OCI-LY1 (cell line): Measurements from ENCODE around the gene IL22.

Experiments
- H2AFZ ChIP-seq: fragments of 200-600 bp; sonication (generic), shearing (Covaris generic); 2 replicates; pipeline ENCODE4 v1.6.0; 2014; ENCODE audit warnings: antibody characterized with exemption, mild to moderate bottlenecking, low read length
- H3F3A ChIP-seq: fragments of 200-600 bp; sonication (generic), shearing (Covaris generic); 2 replicates; pipeline ENCODE4 v1.6.0; 2014; ENCODE audit warnings: mild to moderate bottlenecking, antibody characterized with exemption, low read length, moderate library complexity; ENCODE audit not compliant: insufficient read depth
- H3K27ac ChIP-seq: fragments of 200-600 bp; sonication (generic); 2 replicates; pipeline ENCODE4 v1.5.1; 2014; ENCODE audit warnings: low read length, mixed run types, mild to moderate bottlenecking, low read depth; ENCODE audit not compliant: poor library complexity, severe bottlenecking
- H3K27me3 ChIP-seq: fragments of 200-600 bp; sonication (generic); 2 replicates; pipeline ENCODE4 v1.6.0; 2014; ENCODE audit warnings: antibody characterized with exemption, mild to moderate bottlenecking, low read length, moderate library complexity; ENCODE audit not compliant: insufficient read depth
- H3K36me3 ChIP-seq: fragments of 200-600 bp; sonication (generic); 2 replicates; pipeline ENCODE4 v1.6.1; 2014; ENCODE audit warnings: mild to moderate bottlenecking, antibody characterized with exemption, low read length, moderate library complexity, mixed read lengths; ENCODE audit not compliant: insufficient read depth
- H3K4me1 ChIP-seq: fragments of 200-600 bp; sonication (generic); 2 replicates; pipeline ENCODE4 v1.5.1; 2014; ENCODE audit warnings: mild to moderate bottlenecking, low read length, moderate library complexity; ENCODE audit not compliant: insufficient read depth, severe bottlenecking
- H3K4me2 ChIP-seq: fragments of 200-600 bp; sonication (generic), shearing (Covaris generic); 2 replicates; pipeline ENCODE4 v1.6.1; 2014; ENCODE audit warnings: low read length
- H3K4me3 ChIP-seq: fragments of 200-600 bp; sonication (generic); 2 replicates; pipeline ENCODE4 v1.5.1; 2014; ENCODE audit warnings: low read length, low read depth, mild to moderate bottlenecking, mixed read lengths; ENCODE audit not compliant: poor library complexity, severe bottlenecking
- H3K79me2 ChIP-seq: fragments of 200-600 bp; shearing (Covaris generic); 2 replicates; pipeline ENCODE4 v1.6.1; 2016; ENCODE audit warnings: mixed run types, low read length, mixed read lengths; ENCODE audit not compliant: insufficient read depth
- H3K9ac ChIP-seq: fragments of 200-600 bp; sonication (generic), shearing (Covaris generic); 2 replicates; pipeline ENCODE4 v1.6.1; 2014; ENCODE audit warnings: mild to moderate bottlenecking, low read length, mixed read lengths
- H3K9me2 ChIP-seq: fragments of 200-600 bp; sonication (generic), shearing (Covaris generic); 2 replicates; pipeline ENCODE4 v1.6.1; 2014; ENCODE audit warnings: low read depth, mild to moderate bottlenecking, low read length, mixed read lengths
- H3K9me3 ChIP-seq: fragments of 200-600 bp; shearing (Covaris generic); 2 replicates; pipeline ENCODE4 v1.6.1; 2014; ENCODE audit warnings: low read length, mixed read lengths
- H4K20me1 ChIP-seq: fragments of 200-600 bp; sonication (generic), shearing (Covaris generic); 2 replicates; pipeline ENCODE4 v1.6.0; 2016; ENCODE audit warnings: mild to moderate bottlenecking, low read length; ENCODE audit not compliant: insufficient read depth
- CTCF ChIP-seq: fragments of 200-600 bp; sonication (generic), shearing (Covaris generic); IDR thresholded peaks from 2 replicates; pipeline ENCODE4 v1.5.1; 2017; ENCODE audit warnings: mild to moderate bottlenecking, antibody characterized with exemption, low read length, moderate library complexity, mixed read lengths
- EZH2 ChIP-seq: fragments of 200-600 bp; sonication (generic), shearing (Covaris generic); IDR thresholded peaks from 2 replicates; pipeline ENCODE4 v1.8.0; 2017; ENCODE audit warnings: borderline replicate concordance, mixed run types, mild to moderate bottlenecking, antibody characterized with exemption, low read length, moderate library complexity, mixed read lengths

Gene IL22

GRCh38 chr12:68200854-68201253, 52.5 kb downstream of the IL22 start:
- Histone ChIP-seq H3K27ac (no peak overlapping the region), H3K27me3 (no peaks in the 10 kb centered on the region), H2AFZ (no peak overlapping the region), H3K4me3 (no peak overlapping the region), H3K9me2 (no peaks in the 10 kb centered on the region), H3K4me2 (no peak overlapping the region), H3K9ac (no peak overlapping the region), H3K4me1 (no peaks in the 10 kb centered on the region), H3K36me3 (no peaks in the 10 kb centered on the region), H3K79me2 (no peaks in the 10 kb centered on the region), H3K9me3 (no peaks in the 10 kb centered on the region), H3F3A (no peaks in the 10 kb centered on the region), H4K20me1 (no peaks in the 10 kb centered on the region)
- TF ChIP-seq EZH2 (no peak), CTCF (no peak)

GRCh38 chr12:68199127-68199526, 54.3 kb downstream of the IL22 start:
- TF ChIP-seq EZH2 (no peak), CTCF (no peak)
- Histone ChIP-seq H4K20me1 (no peaks in the 10 kb centered on the region), H3K79me2 (no peaks in the 10 kb centered on the region), H2AFZ (no peak overlapping the region), H3K9ac (no peak overlapping the region), H3K27ac (no peak overlapping the region), H3K4me1 (no peaks in the 10 kb centered on the region), H3K9me2 (no peaks in the 10 kb centered on the region), H3K4me2 (no peak overlapping the region), H3F3A (no peaks in the 10 kb centered on the region), H3K27me3 (no peaks in the 10 kb centered on the region), H3K36me3 (no peaks in the 10 kb centered on the region), H3K9me3 (no peaks in the 10 kb centered on the region), H3K4me3 (no peak overlapping the region)

DNA sequence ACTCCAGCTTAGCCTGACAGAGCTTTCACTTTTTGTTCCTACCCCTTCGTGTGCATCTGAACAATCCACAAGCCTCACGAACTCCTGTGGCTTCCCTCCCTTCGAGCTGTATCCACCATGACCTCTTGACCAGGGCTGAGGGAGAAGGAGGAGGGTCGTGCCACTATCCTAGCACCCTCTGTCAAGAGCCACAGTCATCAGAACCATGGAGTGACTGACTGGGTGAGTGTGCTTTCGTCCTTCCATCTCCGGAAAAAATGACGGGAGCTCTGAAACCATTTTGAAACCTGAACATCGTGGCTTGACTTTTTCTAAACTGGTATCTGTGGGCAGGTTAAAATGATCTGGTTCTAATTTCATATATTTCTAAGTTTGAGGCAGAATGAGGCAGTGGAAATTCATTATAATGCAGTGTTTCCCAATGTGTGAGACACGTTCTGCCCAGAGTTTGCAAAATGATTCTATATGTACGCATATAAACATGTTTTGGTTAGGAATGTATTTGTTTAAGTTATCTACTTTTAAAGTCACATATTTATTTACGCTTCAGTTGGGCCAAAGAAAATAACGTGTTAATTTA, 54.8 kb downstream of the IL22 start:
- no peaks in the 10 kb centered on the region for H3K79me2 ChIP-seq
- H3K36me3 ChIP-seq, result no peaks in the 10 kb centered on the region
- H3K4me1 ChIP-seq, result no peaks in the 10 kb centered on the region
- no peak overlapping the region for H3K4me3 ChIP-seq
- H2AFZ ChIP-seq, result no peak overlapping the region
- TF ChIP-seq EZH2 (no peak), CTCF (no peak)
- no peak overlapping the region for H3K4me2 ChIP-seq
- no peaks in the 10 kb centered on the region for H3K9me3 ChIP-seq
- no peaks in the 10 kb centered on the region for H3K9me2 ChIP-seq
- H3K27ac ChIP-seq, result no peak overlapping the region
- H3K27me3 ChIP-seq, result no peaks in the 10 kb centered on the region
- H4K20me1 ChIP-seq, result no peaks in the 10 kb centered on the region
- H3K9ac ChIP-seq, result no peak overlapping the region
- no peaks in the 10 kb centered on the region for H3F3A ChIP-seq
